Measurements from ENCODE around the gene ASTN2.

Gene ASTN2

GRCh38 chr9:117414906-117415331 is at the start of gene ASTN2:
ASTN2 (minus strand) TSS chr9:117415057; CDS start chr9:117414938, 119 bp downstream.
- no peak for DNase-seq

- no peak for DNase-seq
These were observed 48.0 kb upstream of the ASTN2 start for GRCh38 chr9:117462861-117463260.

GRCh38 chr9:117461386-117461785 is 46.5 kb upstream of the ASTN2 start:
- no peak for DNase-seq

- no peak for DNase-seq
These were observed 45.9 kb upstream of the ASTN2 start for GRCh38 chr9:117460743-117461142.

GRCh38 chr9:117459913-117460312 is 45.1 kb upstream of the ASTN2 start:
- DNase-seq = no peak

GRCh38 chr9:117458066-117458465 is 43.2 kb upstream of the ASTN2 start:
- no peak for DNase-seq

- DNase-seq = no peak
These were observed 39.9 kb upstream of the ASTN2 start for GRCh38 chr9:117454711-117455110.

- DNase-seq = no peak
These were observed 38.9 kb upstream of the ASTN2 start for GRCh38 chr9:117453737-117454136.

- no peak for DNase-seq
These were observed 36.5 kb upstream of the ASTN2 start for GRCh38 chr9:117451311-117451710.

- no peak for DNase-seq
These were observed 33.2 kb upstream of the ASTN2 start for GRCh38 chr9:117448066-117448465.

- no peak for DNase-seq
These were observed 30.8 kb upstream of the ASTN2 start for GRCh38 chr9:117445631-117446030.

GRCh38 chr9:117444501-117444900 is 29.6 kb upstream of the ASTN2 start:
- DNase-seq = no peak

GRCh38 chr9:117437283-117437682 is 22.4 kb upstream of the ASTN2 start:
- DNase-seq = no peak

GRCh38 chr9:117435630-117436261 is 20.9 kb upstream of the ASTN2 start:
- DNase-seq = no peak

- DNase-seq = no peak
These were observed 19.7 kb upstream of the ASTN2 start for GRCh38 chr9:117434566-117434965.

- DNase-seq = no peak
These were observed 16.0 kb upstream of the ASTN2 start for GRCh38 chr9:117430813-117431212.

- DNase-seq = no peak
These were observed 12.6 kb upstream of the ASTN2 start for GRCh38 chr9:117427357-117427913.

- DNase-seq = no peak
These were observed 10.7 kb upstream of the ASTN2 start for GRCh38 chr9:117425566-117425965.

- no peak for DNase-seq
These were observed 9.4 kb upstream of the ASTN2 start for GRCh38 chr9:117424291-117424690.

- no peak for DNase-seq
These were observed 3.3 kb upstream of the ASTN2 start for GRCh38 chr9:117418111-117418510.

GRCh38 chr9:117416856-117417255 is 2.0 kb upstream of the ASTN2 start:
- DNase-seq = no peak

- no peak for DNase-seq
These were observed 579 bp upstream of the ASTN2 start for GRCh38 chr9:117415358-117415914.

- DNase-seq = no peak
These were observed 494 bp downstream of the ASTN2 start for GRCh38 chr9:117414220-117414905.
